ENCODE data around the gene UCK1.

DNA sequence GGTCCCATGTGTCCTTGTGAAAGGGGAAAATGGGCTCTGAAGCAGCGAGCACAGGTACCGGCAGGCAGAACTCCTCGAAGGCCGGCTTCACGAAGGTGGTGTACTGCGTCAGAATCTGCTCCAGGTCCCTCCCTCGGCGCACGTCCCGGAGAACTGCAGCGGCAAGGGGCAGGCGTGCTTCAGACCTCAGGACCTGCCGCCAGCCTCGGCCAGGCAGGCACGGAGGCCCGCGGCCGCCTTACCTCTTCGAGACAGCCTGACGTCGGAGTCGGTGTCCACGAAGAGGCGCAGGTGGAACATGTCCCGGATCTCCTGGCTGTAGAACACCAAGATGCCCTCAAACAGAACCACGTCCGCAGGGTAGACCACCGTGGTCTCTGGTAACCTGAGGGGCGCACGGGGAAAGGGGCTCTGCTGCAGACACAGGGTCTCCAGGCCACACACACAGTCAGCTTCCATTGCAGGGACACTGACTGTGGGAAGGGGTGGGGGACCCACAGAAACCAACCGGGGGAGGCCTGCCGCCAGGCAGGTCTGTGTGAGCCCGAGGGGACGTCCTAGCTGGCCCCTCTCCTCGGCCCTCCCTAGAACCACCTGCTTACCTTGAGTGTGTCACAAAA lies 2.1 kb downstream of the UCK1 start:
- TF ChIP-seq, protein P1, sequence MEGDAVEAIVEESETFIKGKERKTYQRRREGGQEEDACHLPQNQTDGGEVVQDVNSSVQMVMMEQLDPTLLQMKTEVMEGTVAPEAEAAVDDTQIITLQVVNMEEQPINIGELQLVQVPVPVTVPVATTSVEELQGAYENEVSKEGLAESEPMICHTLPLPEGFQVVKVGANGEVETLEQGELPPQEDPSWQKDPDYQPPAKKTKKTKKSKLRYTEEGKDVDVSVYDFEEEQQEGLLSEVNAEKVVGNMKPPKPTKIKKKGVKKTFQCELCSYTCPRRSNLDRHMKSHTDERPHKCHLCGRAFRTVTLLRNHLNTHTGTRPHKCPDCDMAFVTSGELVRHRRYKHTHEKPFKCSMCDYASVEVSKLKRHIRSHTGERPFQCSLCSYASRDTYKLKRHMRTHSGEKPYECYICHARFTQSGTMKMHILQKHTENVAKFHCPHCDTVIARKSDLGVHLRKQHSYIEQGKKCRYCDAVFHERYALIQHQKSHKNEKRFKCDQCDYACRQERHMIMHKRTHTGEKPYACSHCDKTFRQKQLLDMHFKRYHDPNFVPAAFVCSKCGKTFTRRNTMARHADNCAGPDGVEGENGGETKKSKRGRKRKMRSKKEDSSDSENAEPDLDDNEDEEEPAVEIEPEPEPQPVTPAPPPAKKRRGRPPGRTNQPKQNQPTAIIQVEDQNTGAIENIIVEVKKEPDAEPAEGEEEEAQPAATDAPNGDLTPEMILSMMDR (IDR thresholded peaks at IDR 0.05; ENCODE audit: control extremely low read depth in 1 of 3, insufficient read depth in 1 of 3, low read depth in 1 of 3, low read length in 3 of 3): no peak
- no peak for TF ChIP-seq BRCA1 (IDR thresholded peaks at IDR 0.05; ENCODE audit: low read depth, low read length)
- no peak for TF ChIP-seq POLR2A (IDR thresholded peaks at IDR 0.05; ENCODE audit: control extremely low read depth in 1 of 2, low read depth in 2 of 2, low read length in 2 of 2)
- TF ChIP-seq, protein P2, sequence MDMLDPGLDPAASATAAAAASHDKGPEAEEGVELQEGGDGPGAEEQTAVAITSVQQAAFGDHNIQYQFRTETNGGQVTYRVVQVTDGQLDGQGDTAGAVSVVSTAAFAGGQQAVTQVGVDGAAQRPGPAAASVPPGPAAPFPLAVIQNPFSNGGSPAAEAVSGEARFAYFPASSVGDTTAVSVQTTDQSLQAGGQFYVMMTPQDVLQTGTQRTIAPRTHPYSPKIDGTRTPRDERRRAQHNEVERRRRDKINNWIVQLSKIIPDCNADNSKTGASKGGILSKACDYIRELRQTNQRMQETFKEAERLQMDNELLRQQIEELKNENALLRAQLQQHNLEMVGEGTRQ (IDR thresholded peaks at IDR 0.05; ENCODE audit: low read length): no peak
- no peak for TF ChIP-seq TCF12 (IDR thresholded peaks at IDR 0.05; ENCODE audit: low read depth, low read length)
- TF ChIP-seq GABPA (IDR thresholded peaks at IDR 0.05; ENCODE audit: borderline replicate concordance, insufficient read depth, low read length): no peak
- TF ChIP-seq HDAC6 (IDR thresholded peaks at IDR 0.05; ENCODE audit: low read depth, low read length): no peak
- no peak for TF ChIP-seq SUZ12 (IDR thresholded peaks at IDR 0.05; ENCODE audit: low read length)

Measured in H1 (cell line).